Measurements from ENCODE around the gene STARD9.
A peak's percentile ranks its signal among the peaks of the same experiment; 100 is the strongest.
"Not testable (repeated sequence)": the region's sequence is repeated elsewhere in the genome, so short reads cannot be mapped to it uniquely, and the experiment has no call there.

The STARD9 gene

DNA sequence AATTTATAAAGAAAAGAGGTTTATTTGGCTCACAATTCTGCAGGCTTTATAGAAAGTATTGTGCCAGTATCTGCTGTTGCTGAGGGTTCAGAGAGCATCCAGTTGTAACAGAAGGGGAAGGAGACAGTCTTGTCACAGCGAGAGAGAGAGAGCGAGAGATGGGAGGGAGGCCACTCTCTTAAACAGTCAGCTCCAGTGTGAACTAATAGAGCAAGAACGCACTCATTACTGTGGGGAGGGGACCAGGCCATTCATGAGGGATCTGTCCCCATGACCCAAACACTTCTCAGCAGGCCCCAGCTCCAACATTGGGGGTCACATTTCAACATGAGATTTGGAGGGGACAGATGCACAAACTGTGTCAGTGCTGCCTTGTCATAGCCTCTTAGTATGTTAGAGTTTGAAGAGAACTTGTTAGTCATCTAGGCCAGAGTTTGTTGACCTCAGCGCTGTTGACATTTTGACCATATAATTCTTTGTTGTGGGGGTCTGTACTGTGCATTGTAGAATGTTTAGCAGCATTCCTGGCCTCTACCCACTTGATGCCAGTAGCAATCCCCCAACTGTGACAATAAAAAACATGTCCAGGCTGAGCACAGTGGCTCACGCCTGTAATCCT, 15.3 kb downstream of the STARD9 start:
- no peak for DNase-seq (ENCODE audit: low read depth in 2 of 2)

DNA sequence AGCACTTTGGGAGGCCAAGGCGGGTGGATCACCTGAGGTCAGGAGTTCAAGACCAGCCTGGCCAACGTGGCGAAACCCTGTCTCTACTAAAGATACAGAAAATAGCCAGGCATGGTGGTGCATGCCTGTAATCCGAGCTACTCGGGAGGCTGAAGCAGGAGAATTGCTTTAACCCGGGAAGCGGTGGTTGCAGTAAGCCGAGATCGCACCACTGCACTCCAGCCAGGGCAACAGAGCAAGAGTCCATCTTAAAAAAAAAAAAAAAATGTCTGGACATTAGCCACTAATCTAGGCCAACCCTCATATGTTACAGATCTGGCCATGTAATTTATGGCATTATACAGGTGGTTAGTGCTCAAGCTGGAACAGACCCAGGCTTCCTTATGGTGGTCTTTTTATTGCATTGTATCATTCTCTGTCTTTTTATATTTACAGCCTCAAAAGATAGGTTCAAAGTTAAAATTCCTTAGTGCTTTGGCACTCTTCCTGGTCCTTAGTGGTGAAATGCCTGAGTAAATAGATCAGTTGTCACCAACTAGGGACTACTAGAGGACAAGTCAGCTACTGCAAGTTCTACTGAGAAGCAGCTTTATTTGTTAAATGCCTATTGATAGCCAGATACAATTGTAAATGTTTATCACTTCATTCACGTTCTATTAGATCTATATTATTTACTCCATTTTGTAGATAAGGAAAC, 16.0 kb downstream of the STARD9 start:
- DNase-seq (ENCODE audit: low read depth in 2 of 2) = no peak

GRCh38 chr15:42592716-42593115, 17.3 kb downstream of the STARD9 start:
- no peak for DNase-seq (ENCODE audit: low read depth in 2 of 2)

DNA sequence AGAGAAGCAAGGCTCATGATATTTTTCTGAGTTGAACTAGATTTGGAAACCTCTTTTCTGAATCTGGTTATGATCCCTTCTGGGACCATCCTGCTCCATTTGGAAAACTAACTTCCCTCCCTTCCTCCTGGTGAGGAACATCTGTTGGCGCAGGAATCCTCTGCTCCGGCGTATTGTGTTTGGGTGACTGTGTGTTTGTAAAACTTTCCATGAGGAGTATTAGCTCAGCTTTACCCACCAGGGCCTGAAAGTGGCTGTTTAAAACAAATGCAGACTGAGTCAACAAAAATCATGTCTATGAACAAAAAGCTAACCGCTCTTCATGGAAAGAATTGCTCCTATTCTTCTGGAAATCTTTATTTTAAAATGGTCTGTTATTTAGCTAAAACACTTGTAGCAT, 17.7 kb downstream of the STARD9 start:
- no peak for DNase-seq (ENCODE audit: low read depth in 2 of 2)

GRCh38 chr15:42594095-42594494, 18.7 kb downstream of the STARD9 start:
- DNase-seq (ENCODE audit: low read depth in 2 of 2) = no peak

- DNase-seq (ENCODE audit: low read depth in 2 of 2) = no peak
Measured at GRCh38 chr15:42595626-42596240, 20.3 kb downstream of the STARD9 start.

DNA sequence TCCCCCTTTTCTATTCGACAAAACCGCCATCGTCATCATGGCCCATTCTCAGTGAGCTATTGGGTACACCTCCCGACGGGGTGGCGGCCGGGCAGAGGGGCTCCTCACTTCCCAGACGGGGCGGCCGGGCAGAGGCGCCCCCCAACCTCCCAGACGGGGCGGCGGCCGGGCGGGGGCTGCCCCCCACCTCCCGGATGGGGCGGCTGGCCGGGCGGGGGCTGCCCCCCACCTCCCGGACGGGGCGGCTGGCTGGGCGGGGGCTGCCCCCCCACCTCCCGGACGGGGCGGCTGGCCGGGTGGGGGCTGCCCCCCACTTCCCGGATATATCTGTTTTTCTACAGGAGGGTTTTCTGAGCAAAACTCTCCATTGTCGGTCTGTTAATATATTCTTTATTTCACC, 25.9 kb downstream of the STARD9 start:
- not testable (repeated sequence) for DNase-seq (ENCODE audit: low read depth in 2 of 2)

DNA sequence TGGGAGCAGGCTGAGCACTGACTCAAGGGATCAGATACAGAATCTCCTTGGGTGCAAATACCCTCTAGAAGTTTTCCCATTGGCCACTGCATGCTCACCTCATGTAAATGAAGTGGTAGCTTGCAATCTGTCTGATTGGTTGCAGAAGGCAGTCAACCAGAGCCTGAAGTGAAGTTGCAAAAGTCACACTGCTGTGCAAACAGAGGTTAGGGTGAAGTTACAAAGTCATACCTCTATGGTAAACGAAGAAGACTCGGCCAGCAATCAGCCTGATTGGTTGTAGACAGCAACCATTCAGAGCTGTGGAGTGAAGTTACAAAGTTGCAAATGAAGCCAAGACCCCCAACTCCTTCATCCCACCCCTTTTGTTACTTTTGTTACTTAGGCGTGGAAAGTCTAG, 27.1 kb downstream of the STARD9 start:
- no peak for DNase-seq (ENCODE audit: low read depth in 2 of 2)

DNA sequence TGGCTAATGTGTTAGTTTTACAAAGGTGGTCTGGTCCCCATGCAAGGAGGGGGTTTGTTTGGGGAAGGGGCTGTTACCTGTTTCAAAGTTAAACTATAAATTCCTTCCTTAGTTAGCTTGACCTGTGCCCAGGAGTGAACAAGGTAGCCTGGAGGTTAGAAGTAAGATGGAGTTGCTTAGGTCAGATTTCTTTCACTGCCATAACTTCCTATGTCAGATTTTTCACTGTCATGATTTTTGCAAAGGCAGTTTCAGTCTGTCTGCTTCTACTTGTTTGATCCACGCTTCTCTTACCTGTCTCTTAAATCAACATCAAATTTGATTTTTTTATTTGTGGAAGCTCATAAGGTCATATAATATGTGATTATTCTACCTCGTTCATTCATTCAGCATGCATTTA, 28.6 kb downstream of the STARD9 start:
- no peak for DNase-seq (ENCODE audit: low read depth in 2 of 2)

GRCh38 chr15:42604894-42605744, 29.7 kb downstream of the STARD9 start:
- no peak for DNase-seq (ENCODE audit: low read depth in 2 of 2)

DNA sequence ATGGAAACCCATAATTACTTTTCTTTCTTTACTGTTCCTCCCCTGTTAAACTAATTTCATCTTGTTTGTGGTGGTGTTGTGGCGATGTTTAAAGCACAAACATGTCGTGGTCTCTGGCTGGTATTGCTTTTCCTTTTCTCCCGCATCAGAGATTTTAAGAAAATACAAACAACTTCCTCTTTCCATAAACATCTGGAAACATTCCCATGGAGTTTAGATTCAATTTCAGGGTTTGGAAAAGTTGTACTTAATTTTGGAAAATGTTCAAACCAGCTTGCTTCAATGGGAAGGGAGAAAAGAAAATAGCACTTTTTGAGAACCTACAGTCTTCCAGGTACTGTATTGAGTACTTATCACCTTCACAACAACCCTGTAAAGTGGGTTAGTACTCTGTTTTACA, 30.4 kb downstream of the STARD9 start:
- no peak for DNase-seq (ENCODE audit: low read depth in 2 of 2)

GRCh38 chr15:42608110-42608531, 32.7 kb downstream of the STARD9 start:
- peak in 1 of 2 experiments; percentile 9 for DNase-seq (ENCODE audit: low read depth in 2 of 2)

DNA sequence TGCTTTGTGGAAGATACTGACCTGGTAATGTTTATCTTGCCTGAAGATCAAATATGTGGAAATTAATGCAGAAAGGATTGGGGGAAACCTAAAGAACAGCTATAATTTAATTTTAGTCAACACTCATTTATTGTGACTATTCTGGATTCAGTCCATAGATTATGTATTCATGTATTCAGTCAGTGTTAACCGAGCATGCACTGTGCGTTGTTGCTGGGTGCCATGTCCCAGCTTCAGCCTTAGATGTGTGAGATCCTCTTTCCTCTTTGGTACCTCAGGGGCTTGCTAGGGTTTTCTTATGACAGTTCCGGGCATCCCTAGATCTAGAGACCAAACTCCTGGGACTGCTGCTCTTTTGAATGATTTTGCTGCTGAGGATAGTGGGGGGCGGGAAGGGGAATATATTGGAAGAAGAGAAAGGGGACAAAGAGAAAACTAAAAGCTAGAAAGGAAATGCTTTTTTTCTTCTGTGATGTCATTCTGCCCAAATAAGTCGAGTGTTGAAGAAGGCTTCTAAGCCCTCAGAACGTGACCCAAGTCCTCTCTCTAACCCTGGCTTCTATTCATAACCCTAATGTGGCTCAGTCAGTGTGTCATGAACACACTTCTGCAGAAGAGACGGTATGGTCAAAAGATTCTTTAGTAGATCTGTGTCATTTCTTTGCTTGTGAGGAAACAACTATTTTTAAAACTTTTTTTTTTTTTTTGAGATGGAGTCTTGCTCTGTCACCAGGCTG, 33.5 kb downstream of the STARD9 start:
- no peak for DNase-seq (ENCODE audit: low read depth in 2 of 2)

DNA sequence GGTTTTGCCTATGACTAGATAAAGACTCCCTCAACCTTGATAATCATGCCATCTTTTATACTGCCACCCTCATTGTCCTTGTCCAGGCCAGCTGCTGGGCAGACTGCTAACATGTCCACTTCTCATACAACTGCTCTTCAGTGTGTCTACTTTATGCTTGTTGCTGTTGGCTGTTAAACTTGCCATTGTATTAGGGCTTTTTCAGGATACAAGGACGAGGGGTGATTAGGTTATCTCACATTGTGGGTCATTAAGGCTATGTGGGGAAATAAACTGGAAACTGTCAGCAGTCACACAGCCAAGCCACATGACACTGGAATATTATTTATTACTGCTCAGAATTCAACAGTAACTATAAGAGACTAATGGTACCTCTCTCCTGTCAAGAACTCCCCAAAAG, 36.1 kb downstream of the STARD9 start:
- DNase-seq (ENCODE audit: low read depth in 2 of 2) = no peak

- DNase-seq (ENCODE audit: low read depth in 2 of 2) = no peak
Measured at GRCh38 chr15:42612367-42612912, 37.0 kb downstream of the STARD9 start.

- DNase-seq (ENCODE audit: low read depth in 2 of 2) = no peak
Measured at GRCh38 chr15:42616107-42616506, 40.7 kb downstream of the STARD9 start.

- no peak for DNase-seq (ENCODE audit: low read depth in 2 of 2)
Measured at GRCh38 chr15:42619656-42620371, 44.4 kb downstream of the STARD9 start.

- DNase-seq (ENCODE audit: low read depth in 2 of 2) = no peak
Measured at GRCh38 chr15:42621386-42621785, 46.0 kb downstream of the STARD9 start.

GRCh38 chr15:42621996-42622925, 46.9 kb downstream of the STARD9 start:
- DNase-seq (ENCODE audit: low read depth in 2 of 2) = no peak

DNA sequence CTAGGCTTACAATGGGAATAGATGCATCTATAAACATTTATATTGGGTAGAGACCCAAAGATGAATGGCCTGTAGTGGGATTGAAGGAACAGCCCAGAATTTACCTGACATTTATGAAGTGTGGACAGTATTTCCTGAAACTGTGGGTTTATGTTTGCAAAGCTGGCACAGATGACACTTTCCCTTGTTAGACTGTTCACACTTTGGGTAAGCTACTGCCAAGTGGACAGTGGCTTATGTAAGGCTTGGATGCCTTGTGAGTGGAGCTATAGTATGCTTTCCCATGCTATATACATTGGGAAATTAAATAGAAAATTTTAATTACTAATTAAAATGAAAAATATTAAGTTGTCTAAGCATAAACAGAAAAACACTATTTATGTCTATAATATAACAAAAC, 48.5 kb downstream of the STARD9 start:
- DNase-seq (ENCODE audit: low read depth in 2 of 2) = no peak

Data from stimulated activated CD4-positive, alpha-beta T cell treated with anti-CD3 and anti-CD28 coated beads, Interleukin-12 subunit alpha, Interleukin-12 subunit beta, amount 100 ng/mL, for 24 hours (primary cell).